Activated T-cell treated with anti-CD3 and anti-CD28 coated beads, Interleukin-2, amount 50 U/mL, for 72 hours (primary cell): ENCODE data around the gene PIP5K1B. TPM values are rescaled to one million over a fixed set of nuclear protein-coding genes. Genes with fewer than 3 reads are reported as not detected.

Experiments used
- ATAC-seq, 2 donors: fragments of 150-1000 bp; cut with Tn5 transposase; replicated peaks in 1 of 2; 2 replicates each; pipeline ENCODE4 v1.10.0; 2021; ENCODE audit warnings: moderate library complexity in 2 of 2, mild to moderate bottlenecking in 1 of 2
- DNase-seq, 2 donors: peaks; one replicate each; pipeline ENCODE4 v3.0.0; 2021 to 2022; ENCODE audit warnings: mixed read lengths in 1 of 2
- H3K27ac Mint-ChIP-seq: one replicate; pipeline ENCODE4 v1.8.0; 2022; ENCODE audit warnings: mild to moderate bottlenecking, moderate library complexity, mixed read lengths
- H3K27me3 Mint-ChIP-seq: one replicate; pipeline ENCODE4 v1.8.0; 2022; ENCODE audit warnings: low read depth, mixed read lengths
- H3K36me3 Mint-ChIP-seq, 2 donors: one replicate each; pipeline ENCODE4 v1.8.0; 2022; ENCODE audit warnings: mixed read lengths in 2 of 2, mild to moderate bottlenecking in 1 of 2; ENCODE audit not compliant: insufficient read depth in 2 of 2
- H3K4me1 Mint-ChIP-seq: one replicate; pipeline ENCODE4 v1.8.0; 2022; ENCODE audit warnings: low read depth, mixed read lengths
- H3K4me3 Mint-ChIP-seq, 2 donors: one replicate each; pipeline ENCODE4 v1.8.0; 2022; ENCODE audit warnings: mild to moderate bottlenecking in 2 of 2, mixed read lengths in 2 of 2, moderate library complexity in 2 of 2
- H3K9me3 Mint-ChIP-seq, 2 donors: one replicate each; pipeline ENCODE4 v1.8.0; 2022; ENCODE audit warnings: mixed read lengths in 2 of 2
- total RNA-seq, 2 donors: library from RNA; stranded (reverse); gene quantifications; one replicate each; pipeline ENCODE4 v1.2.3, GENCODE V29; 2022

Gene PIP5K1B
- total RNA-seq, 2 donors from 2014 or later = 2.5 to 2.8 TPM

DNA sequence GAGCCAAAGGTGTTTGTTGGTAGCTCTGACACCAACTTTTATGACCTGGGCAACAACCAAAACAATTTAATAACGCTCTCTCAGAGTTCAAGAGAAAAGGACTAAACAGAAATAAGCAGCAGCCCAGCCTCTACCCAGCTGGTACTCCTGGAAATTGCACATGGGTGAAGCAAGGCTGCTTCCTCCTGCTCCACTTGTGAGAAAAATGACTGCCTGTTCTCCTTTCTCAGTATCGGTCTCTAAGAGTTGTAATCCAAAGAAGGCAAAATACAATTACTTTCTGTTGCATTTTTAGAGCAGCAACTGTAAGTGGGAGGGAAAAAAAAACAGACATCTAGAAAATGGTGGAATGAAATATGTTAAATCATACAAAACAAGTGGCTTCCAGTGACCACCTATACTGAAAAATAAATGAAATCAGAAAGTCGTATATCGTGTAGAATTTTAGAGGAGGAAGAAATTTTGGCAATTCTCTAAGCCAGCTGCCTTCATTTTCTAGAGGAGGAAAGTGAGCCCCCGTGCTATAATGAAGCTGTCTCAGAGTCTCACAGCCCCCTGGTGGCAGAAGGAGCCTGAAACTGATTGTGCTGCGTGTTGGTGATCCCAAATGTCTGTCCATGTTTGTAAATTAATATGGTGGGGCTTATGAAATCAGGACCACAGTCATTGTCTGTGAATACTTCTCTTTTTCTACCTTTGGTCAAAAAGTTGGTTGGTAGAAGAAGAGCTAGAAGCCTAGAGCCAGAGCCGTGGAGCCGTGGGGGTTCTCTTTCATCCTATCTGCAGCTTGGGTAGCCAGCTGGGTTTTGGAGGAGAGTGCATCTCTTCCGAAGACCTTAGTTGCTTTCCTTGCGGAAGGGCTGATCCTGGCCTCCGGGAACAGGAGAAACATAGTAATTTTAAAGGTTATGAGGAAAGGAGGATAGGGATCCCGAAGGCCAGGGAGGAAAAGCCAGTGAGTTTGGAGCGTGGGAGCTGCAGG, 139.9 kb downstream of the PIP5K1B start:
- H3K4me1 Mint-ChIP-seq = no peaks in the 10 kb centered on the region
- no peak for ATAC-seq
- H3K27me3 Mint-ChIP-seq = no peaks in the 10 kb centered on the region
- H3K9me3 Mint-ChIP-seq = peaks cover 0 to 2% of the 10 kb centered on the region in 2 donors
- no peak overlapping the region for H3K27ac Mint-ChIP-seq
- peak; percentile 23 to 27 for DNase-seq
- no peaks in the 10 kb centered on the region for H3K36me3 Mint-ChIP-seq
- peak overlapping the region in 1 of 2 donors; percentile 36 for H3K4me3 Mint-ChIP-seq

DNA sequence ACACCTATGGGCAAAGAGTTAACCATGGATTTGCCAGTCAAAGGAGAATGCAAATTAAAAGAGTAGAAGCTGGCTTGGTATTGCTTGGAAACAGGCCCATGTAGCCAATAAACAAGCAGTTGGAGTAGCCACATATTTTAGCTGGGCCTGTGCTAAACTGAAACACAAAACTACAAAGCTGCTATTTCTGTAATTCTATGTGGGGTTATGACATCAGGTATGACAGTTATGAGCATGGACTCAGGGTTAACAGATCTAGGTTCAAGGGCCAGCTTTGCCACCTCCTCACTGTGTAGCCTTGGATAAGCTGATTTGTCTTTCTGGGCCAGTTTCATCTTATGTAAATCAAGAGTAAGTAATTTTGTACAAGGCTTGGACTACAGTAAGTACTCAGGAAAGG, 142.7 kb downstream of the PIP5K1B start:
- ATAC-seq (peak in 1 of 2 donors; percentile 21), DNase-seq (no peak)
- Mint-ChIP-seq H3K4me1 (no peaks in the 10 kb centered on the region), H3K4me3 (no peak overlapping the region), H3K36me3 (no peaks in the 10 kb centered on the region), H3K9me3 (peaks cover 0 to 2% of the 10 kb centered on the region in 2 donors), H3K27ac (no peak overlapping the region), H3K27me3 (peaks cover 9% of the 10 kb centered on the region)

DNA sequence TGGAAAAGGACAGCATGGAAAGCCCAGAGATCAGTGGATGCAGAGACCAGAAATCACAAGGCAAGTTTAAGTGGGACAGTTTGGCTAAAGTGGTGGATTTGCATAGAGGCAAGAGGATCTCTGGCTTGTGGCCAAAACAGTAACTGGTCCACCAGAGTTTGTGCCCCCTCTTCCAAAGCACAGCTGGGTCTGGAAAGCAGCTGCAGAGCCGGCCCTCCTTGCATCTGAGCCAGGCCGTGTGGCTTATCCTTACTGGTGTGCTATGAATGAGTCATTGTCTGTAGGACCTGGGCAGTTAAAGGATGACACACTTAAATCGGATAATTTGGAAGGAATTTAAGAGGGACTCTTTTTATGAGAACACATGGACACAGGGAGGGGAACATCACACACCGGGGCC, 146.6 kb downstream of the PIP5K1B start:
- H3K36me3 Mint-ChIP-seq = no peaks in the 10 kb centered on the region
- no peaks in the 10 kb centered on the region for H3K4me1 Mint-ChIP-seq
- no peaks in the 10 kb centered on the region for H3K9me3 Mint-ChIP-seq
- peaks cover 11% of the 10 kb centered on the region for H3K27me3 Mint-ChIP-seq
- H3K27ac Mint-ChIP-seq = no peak overlapping the region
- DNase-seq = no peak
- no peak overlapping the region for H3K4me3 Mint-ChIP-seq
- no peak for ATAC-seq

GRCh38 chr9:68852941-68853340, 147.9 kb downstream of the PIP5K1B start:
- Mint-ChIP-seq H3K9me3 (no peaks in the 10 kb centered on the region), H3K27ac (no peak overlapping the region), H3K36me3 (no peaks in the 10 kb centered on the region), H3K4me1 (no peaks in the 10 kb centered on the region), H3K27me3 (peaks cover 16% of the 10 kb centered on the region), H3K4me3 (no peak overlapping the region)
- ATAC-seq = no peak
- no peak for DNase-seq

GRCh38 chr9:68859347-68859746, 154.3 kb downstream of the PIP5K1B start:
- H3K4me3 Mint-ChIP-seq = no peak overlapping the region
- H3K4me1 Mint-ChIP-seq = no peaks in the 10 kb centered on the region
- no peaks in the 10 kb centered on the region for H3K36me3 Mint-ChIP-seq
- peaks cover 7% of the 10 kb centered on the region for H3K27me3 Mint-ChIP-seq
- DNase-seq = no peak
- no peak for ATAC-seq
- H3K9me3 Mint-ChIP-seq = no peaks in the 10 kb centered on the region
- no peak overlapping the region for H3K27ac Mint-ChIP-seq

DNA sequence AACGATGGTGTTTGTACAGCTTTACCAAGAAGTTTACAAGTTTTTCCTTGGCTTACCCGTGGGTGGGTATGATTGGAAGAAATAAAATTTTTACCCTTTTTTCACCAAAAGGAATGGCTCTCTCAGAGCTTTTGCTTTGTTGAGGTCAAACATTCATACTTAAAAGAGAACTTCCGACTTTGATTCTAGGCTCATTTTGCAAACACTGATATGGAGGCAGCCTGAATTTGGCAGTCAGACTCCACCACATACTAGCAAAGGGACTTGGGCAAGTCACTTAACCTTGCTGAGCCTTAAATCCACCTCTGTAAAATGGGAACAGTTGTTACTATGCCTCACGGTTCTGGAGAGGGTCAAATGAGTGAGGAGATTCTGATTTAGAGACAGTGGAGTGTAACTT, 155.4 kb downstream of the PIP5K1B start:
- ATAC-seq = no peak
- no peak for DNase-seq
- no peaks in the 10 kb centered on the region for H3K36me3 Mint-ChIP-seq
- peaks cover 7% of the 10 kb centered on the region for H3K27me3 Mint-ChIP-seq
- H3K27ac Mint-ChIP-seq = no peak overlapping the region
- no peak overlapping the region for H3K4me3 Mint-ChIP-seq
- no peaks in the 10 kb centered on the region for H3K9me3 Mint-ChIP-seq
- H3K4me1 Mint-ChIP-seq = no peaks in the 10 kb centered on the region

DNA sequence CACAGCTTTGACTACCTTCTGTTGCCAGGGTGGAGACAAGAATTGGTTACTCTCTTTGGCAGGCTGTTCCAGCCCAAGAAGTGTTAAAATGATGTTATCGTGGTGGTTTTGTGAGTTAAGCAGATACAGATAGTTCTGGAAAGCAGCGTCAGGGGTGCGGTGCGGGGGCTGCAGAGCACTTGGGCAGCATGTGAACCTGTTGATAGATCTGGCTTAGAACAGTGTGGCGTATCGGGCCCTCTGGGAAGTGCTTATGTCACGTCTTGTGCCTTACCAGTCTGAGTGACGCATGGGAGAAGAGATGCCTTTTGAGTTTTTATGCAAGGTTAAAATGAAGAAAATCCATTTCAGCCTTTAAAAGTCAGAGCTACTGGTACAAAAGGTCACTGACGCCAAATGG, 156.4 kb downstream of the PIP5K1B start:
- Mint-ChIP-seq H3K27ac (no peak overlapping the region), H3K27me3 (peaks cover 7% of the 10 kb centered on the region), H3K36me3 (no peaks in the 10 kb centered on the region), H3K4me3 (no peak overlapping the region), H3K9me3 (no peaks in the 10 kb centered on the region), H3K4me1 (no peaks in the 10 kb centered on the region)
- ATAC-seq = no peak
- no peak for DNase-seq

DNA sequence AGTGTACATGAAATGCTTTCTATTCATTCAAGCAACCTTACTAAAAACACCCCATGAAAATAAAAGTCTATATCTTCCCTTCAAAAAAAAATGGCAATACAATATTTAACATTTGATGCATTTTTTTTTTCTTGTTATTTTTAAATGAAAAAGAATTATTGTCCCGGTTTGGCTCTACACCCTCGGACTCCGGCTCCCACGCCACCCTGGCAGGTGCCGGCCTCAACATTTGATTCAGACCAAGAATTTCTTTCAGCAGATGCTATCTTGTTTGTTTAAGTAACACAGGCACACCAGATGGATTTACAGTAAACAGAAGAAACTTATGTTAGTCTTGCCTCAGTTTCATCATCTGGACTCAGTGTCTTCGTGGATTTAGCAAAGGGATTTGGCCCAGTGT, 162.0 kb downstream of the PIP5K1B start:
- Mint-ChIP-seq H3K36me3 (no peaks in the 10 kb centered on the region), H3K27ac (no peak overlapping the region), H3K9me3 (no peaks in the 10 kb centered on the region), H3K4me3 (no peak overlapping the region), H3K4me1 (no peaks in the 10 kb centered on the region), H3K27me3 (no peaks in the 10 kb centered on the region)
- DNase-seq (no peak), ATAC-seq (no peak)

GRCh38 chr9:68869022-68869421, 164.0 kb downstream of the PIP5K1B start:
- H3K27ac Mint-ChIP-seq = no peak overlapping the region
- no peaks in the 10 kb centered on the region for H3K27me3 Mint-ChIP-seq
- DNase-seq (no peak), ATAC-seq (no peak)
- H3K4me3 Mint-ChIP-seq = no peak overlapping the region
- no peaks in the 10 kb centered on the region for H3K36me3 Mint-ChIP-seq
- H3K9me3 Mint-ChIP-seq = no peaks in the 10 kb centered on the region
- H3K4me1 Mint-ChIP-seq = no peaks in the 10 kb centered on the region

DNA sequence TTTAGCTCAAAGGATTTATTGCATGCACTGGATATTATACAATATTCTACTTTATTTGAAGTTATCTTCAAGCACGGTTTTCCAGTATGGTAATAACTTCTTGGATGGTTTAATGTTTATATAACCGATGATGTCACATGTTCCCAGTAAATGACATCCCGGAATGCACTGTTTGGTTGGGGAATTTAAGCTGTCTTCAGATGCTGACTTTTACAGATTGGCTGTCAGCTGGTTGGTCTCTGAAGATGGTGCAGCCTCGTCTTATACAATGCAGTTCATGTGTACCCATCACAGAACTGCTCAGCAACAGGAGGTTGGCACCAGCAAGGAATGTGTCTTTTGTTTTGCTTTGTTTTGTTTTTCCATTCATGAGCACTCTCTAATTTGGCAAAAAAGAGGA, 165.0 kb downstream of the PIP5K1B start:
- no peaks in the 10 kb centered on the region for H3K27me3 Mint-ChIP-seq
- no peaks in the 10 kb centered on the region for H3K36me3 Mint-ChIP-seq
- DNase-seq = no peak
- no peak overlapping the region for H3K4me3 Mint-ChIP-seq
- no peak overlapping the region for H3K27ac Mint-ChIP-seq
- H3K4me1 Mint-ChIP-seq = no peaks in the 10 kb centered on the region
- H3K9me3 Mint-ChIP-seq = no peaks in the 10 kb centered on the region
- ATAC-seq = no peak

GRCh38 chr9:68871236-68871635, 166.2 kb downstream of the PIP5K1B start:
- ATAC-seq = no peak
- H3K4me1 Mint-ChIP-seq = no peaks in the 10 kb centered on the region
- no peaks in the 10 kb centered on the region for H3K9me3 Mint-ChIP-seq
- H3K27ac Mint-ChIP-seq = no peak overlapping the region
- no peaks in the 10 kb centered on the region for H3K27me3 Mint-ChIP-seq
- H3K4me3 Mint-ChIP-seq = no peak overlapping the region
- no peak for DNase-seq
- H3K36me3 Mint-ChIP-seq = no peaks in the 10 kb centered on the region

DNA sequence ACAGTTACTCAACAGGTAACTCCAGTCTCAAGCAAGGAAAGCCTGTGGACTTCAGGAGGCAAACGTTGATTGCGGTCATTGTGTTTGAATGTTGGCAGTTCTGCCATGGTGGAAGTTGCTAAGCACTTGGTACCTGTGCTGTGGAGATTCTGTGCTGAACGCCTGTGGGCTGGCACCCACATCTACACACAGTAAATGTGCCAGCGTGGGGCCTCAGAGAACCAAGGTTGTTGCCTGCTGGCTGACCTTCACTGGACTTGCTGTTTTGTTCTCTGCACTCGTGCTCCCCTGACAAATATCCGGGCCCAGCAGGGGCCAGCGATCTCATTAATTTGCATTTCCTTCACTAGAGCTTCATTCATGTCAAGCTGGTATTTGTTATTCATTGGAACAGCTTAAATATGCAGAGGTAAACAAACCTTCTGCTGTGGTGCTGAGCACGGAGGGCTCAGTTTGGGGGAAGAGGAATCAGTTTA, 167.0 kb downstream of the PIP5K1B start:
- H3K4me3 Mint-ChIP-seq = no peak overlapping the region
- ATAC-seq = no peak
- H3K27me3 Mint-ChIP-seq = no peaks in the 10 kb centered on the region
- DNase-seq = no peak
- H3K4me1 Mint-ChIP-seq = no peaks in the 10 kb centered on the region
- H3K27ac Mint-ChIP-seq = no peak overlapping the region
- no peaks in the 10 kb centered on the region for H3K36me3 Mint-ChIP-seq
- no peaks in the 10 kb centered on the region for H3K9me3 Mint-ChIP-seq

DNA sequence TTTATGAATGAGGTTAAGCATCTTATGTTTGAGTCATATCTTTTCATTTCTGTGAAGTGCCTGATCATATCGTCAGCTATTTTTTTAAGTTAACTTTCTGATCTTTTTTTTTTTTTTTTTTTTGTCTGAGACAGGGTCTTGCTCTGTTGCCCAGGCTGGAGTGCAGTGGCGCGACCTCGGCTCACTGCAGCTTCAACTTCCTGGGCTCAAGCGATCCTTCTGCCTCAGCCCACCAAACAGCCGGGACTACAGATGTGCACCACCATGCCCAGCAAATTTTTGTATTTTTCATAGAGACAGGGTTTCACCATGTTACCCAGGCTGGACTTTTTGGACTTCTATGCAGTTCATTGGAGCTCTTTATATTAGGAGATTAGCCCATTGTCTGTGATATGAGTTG, 168.1 kb downstream of the PIP5K1B start:
- Mint-ChIP-seq H3K36me3 (no peaks in the 10 kb centered on the region), H3K27ac (no peak overlapping the region), H3K4me3 (no peak overlapping the region), H3K9me3 (no peaks in the 10 kb centered on the region), H3K4me1 (no peaks in the 10 kb centered on the region), H3K27me3 (no peaks in the 10 kb centered on the region)
- ATAC-seq = no peak
- no peak for DNase-seq

DNA sequence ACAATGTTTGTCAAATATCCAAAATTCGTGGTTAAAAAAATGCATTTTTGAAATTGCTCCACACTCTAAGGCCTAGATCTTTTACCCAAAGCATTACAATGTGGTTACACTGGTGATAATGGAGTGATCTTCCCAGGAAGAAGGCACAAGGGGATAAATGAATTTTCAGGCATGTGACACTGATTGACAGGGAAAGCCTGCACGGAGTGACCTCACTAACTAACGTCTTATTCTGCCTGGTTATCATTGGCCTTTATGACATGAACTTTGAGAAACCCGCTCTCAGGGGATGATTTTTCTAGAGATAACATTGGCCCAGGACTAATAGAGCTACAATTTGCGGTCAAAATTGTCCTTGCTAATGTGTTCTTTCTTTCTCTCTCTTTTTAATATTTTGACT, 171.2 kb downstream of the PIP5K1B start:
- H3K36me3 Mint-ChIP-seq = no peaks in the 10 kb centered on the region
- H3K27ac Mint-ChIP-seq = no peak overlapping the region
- H3K4me1 Mint-ChIP-seq = no peaks in the 10 kb centered on the region
- no peaks in the 10 kb centered on the region for H3K27me3 Mint-ChIP-seq
- H3K4me3 Mint-ChIP-seq = no peak overlapping the region
- H3K9me3 Mint-ChIP-seq = peaks cover 0 to 2% of the 10 kb centered on the region in 2 donors
- DNase-seq (no peak), ATAC-seq (no peak)
